Measurements from ENCODE around the gene TIPRL. TPM values are rescaled to one million over a fixed set of nuclear protein-coding genes. Genes with fewer than 3 reads are reported as not detected.

TIPRL gene
- total RNA-seq, 1 donor from 2014 or later: 24.3 TPM

GRCh38 chr1:168235548-168235885 is 56.8 kb downstream of the TIPRL start:
- DNase-seq (ENCODE audit: low spot score) (no peak), ATAC-seq (peak; percentile 63)
- intact Hi-C loops (cut with DNase I): no loop called here

- intact Hi-C loops (cut with DNase I): no loop called here
- ATAC-seq: no peak
- no peak for DNase-seq (ENCODE audit: low spot score)
Observed at GRCh38 chr1:168235937-168236336, 57.2 kb downstream of the TIPRL start.

- intact Hi-C loops (cut with DNase I): no loop called here
- no peak for ATAC-seq
- no peak for DNase-seq (ENCODE audit: low spot score)
Observed at GRCh38 chr1:168236836-168237611, 58.3 kb downstream of the TIPRL start.

- DNase-seq (ENCODE audit: low spot score): no peak
- intact Hi-C loops (cut with DNase I): no loop called here
- ATAC-seq: peak; percentile 82
Observed at GRCh38 chr1:168243198-168243597, 64.4 kb downstream of the TIPRL start.

- peak; percentile 71 for ATAC-seq
- DNase-seq (ENCODE audit: low spot score): no peak
- intact Hi-C loops (cut with DNase I): no loop called here
Observed at GRCh38 chr1:168243636-168244212, 65.0 kb downstream of the TIPRL start.

GRCh38 chr1:168245042-168245441 is 66.3 kb downstream of the TIPRL start:
- intact Hi-C loops (cut with DNase I): no loop called here
- ATAC-seq (no peak), DNase-seq (ENCODE audit: low spot score) (no peak)

- ATAC-seq (no peak), DNase-seq (ENCODE audit: low spot score) (no peak)
- intact Hi-C loops (cut with DNase I): no loop called here
Observed at GRCh38 chr1:168246506-168246905, 67.7 kb downstream of the TIPRL start.

Other genes starting within 250 kb of the TIPRL start
- gene DCAF6, start 242.3 kb upstream of the TIPRL start, total RNA-seq: 71.4 TPM
- 30.0 TPM for gene MPC2, start 241.9 kb upstream of the TIPRL start, total RNA-seq
- 10.7 TPM for gene GPR161, start 42.0 kb upstream of the TIPRL start, total RNA-seq
- gene SFT2D2, start 47.0 kb downstream of the TIPRL start, total RNA-seq: 74.4 TPM
- 6.7 TPM for gene TBX19, start 101.9 kb downstream of the TIPRL start, total RNA-seq